Choroid plexus epithelial cell (primary cell): Measurements from ENCODE around the gene PIEZO1.
A peak's percentile ranks its signal among the peaks of the same experiment; 100 is the strongest.

ENCODE experiments used
- DNase-seq: peaks from one replicate; pipeline ENCODE4 v3.0.0-alpha.2; 2010; ENCODE audit warnings: low read depth
- H3K4me3 ChIP-seq: 2 replicates; pipeline ENCODE4 v1.5.1; 2011; ENCODE audit warnings: low read depth, mild to moderate bottlenecking, control low read depth, low read length, moderate library complexity
- TF ChIP-seq, protein P1 (sequence below): conservative IDR thresholded peaks from 2 replicates; pipeline ENCODE4 v1.5.1; 2011; ENCODE audit warnings: low read depth, mild to moderate bottlenecking, control low read depth, inconsistent platforms, low read length, moderate library complexity

PIEZO1 gene

DNA sequence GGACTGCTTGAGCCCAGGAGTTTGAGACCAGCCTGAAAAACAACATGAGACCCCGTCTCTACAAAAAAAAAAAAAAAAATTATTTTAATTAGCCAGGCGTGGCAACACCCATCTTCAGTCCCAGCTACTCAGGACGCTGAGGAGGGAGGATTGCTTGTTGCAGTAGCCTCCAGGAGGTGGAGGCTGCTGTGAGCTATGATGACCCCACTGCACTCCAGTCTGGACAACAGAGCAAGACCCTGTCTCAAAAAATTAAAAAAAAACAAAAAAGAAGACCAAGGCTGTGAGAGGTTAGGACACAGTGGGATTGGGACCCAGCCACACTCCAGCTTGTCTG lies 97.4 kb downstream of the PIEZO1 start:
- TF ChIP-seq, protein P1, sequence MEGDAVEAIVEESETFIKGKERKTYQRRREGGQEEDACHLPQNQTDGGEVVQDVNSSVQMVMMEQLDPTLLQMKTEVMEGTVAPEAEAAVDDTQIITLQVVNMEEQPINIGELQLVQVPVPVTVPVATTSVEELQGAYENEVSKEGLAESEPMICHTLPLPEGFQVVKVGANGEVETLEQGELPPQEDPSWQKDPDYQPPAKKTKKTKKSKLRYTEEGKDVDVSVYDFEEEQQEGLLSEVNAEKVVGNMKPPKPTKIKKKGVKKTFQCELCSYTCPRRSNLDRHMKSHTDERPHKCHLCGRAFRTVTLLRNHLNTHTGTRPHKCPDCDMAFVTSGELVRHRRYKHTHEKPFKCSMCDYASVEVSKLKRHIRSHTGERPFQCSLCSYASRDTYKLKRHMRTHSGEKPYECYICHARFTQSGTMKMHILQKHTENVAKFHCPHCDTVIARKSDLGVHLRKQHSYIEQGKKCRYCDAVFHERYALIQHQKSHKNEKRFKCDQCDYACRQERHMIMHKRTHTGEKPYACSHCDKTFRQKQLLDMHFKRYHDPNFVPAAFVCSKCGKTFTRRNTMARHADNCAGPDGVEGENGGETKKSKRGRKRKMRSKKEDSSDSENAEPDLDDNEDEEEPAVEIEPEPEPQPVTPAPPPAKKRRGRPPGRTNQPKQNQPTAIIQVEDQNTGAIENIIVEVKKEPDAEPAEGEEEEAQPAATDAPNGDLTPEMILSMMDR = no peak
- no peak for DNase-seq
- no peak overlapping the region for H3K4me3 ChIP-seq

DNA sequence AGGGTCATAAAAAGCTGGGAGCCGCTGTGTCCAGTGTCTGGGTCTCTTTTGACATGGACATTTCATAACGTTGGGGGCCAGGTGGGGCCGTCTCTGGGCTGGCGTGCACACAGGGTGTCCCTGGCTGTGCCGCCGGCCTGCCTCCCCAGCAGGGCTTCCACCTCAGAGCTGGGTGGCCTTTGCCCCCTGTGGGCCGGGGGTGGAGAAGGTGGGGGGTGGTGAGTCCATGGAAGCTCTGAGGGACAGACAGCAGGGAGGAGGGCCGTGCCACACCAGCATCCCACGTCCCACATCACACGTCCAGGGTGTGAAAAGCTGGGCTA lies 97.8 kb downstream of the PIEZO1 start:
- DNase-seq = no peak
- H3K4me3 ChIP-seq = no peak overlapping the region
- TF ChIP-seq, protein P1 = no peak

DNA sequence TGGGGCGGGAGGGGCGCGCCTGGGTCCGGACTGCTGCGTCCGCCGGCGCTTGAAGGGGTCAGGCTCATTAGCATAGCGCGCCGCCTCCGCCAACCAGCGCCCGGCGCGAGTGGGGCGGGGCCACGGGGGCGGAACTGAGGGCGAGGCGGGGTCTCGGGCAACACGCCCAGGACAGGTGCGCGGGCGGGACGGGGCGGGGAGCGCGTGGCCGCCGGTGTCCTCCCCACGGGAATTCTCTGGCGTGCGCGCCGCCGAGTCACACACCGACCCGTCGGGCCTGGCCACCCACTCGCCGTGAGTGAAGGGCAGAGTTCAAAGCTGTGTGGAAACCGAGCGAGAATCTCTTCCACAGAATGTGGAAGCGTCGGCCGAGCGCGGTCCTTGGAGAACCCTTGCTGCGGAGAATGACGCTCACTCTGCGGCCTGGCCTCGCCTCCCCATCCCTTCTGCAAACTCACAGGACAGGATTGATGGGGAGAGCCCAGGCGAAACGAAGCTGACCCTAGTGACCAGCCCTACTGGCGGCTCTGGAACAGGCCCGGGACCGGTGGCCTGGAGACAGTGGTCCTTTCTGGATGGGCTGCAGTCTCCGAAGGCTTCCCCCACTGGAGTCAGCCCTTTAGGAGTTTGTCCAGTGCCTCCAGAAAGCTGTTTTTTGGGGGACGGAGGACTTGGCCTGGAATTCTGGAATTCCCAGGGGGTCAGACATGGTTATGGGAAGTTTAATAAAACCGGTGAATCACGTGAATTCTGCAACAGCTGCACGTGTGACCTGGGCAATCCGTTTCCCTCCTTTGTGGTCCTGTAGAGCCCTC lies 98.4 kb downstream of the PIEZO1 start, which contains the start of gene SNAI3:
Gene SNAI3, minus strand, starts transcription at position 69 of the 815 bp plus-strand sequence. CDS start 101 bp downstream, outside the sequence.
- DNase-seq = peak; percentile 51
- peak within 1 kb of the TSS; percentile 47 for H3K4me3 ChIP-seq
- TF ChIP-seq, protein P1 = no peak

DNA sequence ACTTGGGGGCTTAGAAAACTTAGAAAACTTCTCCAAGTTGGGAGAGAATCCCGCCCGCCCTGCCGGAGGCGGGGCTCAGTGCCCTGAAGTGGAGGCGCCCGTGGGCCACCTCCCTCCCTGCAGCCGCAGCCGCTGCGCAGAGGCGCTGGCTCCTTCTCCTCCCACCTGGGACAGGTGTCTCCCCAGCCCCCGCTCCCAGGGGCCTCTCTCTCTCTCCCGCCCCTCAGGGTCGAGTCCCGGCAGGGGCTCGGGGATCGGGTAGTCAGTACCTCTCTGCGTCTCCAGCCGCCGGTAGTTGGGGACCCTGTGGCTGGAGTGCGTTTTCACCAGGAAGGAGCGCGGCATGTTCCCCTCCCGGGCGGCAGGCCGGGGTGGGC lies 99.0 kb downstream of the PIEZO1 start:
- DNase-seq = no peak
- peak overlapping the region; percentile 47 for H3K4me3 ChIP-seq
- TF ChIP-seq, protein P1 = no peak

DNA sequence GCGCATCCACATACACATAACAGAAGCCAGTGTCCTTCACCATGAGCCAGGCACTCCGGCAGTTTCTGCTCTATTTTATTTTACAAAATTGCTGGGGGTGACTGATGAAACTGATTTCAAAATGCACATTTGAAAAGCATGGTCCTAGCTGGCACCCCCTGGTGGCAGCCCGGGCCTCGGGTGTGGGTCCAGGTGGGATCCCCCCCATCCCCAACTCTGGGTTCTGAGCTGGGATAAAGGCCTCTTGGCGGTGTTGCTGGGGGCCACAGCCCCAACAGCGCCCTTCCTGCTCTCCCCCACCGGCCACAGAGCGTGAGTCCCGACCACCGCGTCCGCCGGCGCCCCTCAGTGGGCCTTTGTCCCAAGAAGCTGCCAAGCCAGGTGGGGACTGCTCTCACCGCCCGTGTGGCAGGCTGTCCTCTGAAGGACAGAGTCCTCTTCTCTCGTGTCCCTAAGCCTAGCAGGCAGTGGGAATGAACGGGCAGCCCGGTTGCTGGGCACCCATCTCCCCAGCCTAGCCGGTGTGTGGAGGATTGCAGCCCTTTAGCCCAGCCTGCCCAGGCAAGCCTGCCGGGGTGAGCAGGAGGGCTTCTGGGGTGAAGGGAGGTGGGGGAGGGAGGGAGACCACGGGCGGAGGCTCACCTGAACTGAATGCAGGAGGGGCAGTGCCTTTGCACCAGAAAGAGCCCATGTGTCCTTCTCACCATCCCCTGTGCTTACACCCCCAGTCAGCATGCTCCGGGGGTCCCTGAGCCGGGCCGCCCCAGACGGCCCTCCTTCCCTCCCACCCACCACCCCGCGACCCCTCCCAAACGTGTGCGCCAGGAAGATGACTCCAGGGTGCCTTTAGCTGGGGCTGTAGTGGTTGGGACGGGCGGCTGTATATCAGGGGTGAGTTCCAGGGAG lies 99.6 kb downstream of the PIEZO1 start:
- DNase-seq = peak; percentile 66
- peak overlapping the region; percentile 47 for H3K4me3 ChIP-seq
- TF ChIP-seq, protein P1 = peak; percentile 86

DNA sequence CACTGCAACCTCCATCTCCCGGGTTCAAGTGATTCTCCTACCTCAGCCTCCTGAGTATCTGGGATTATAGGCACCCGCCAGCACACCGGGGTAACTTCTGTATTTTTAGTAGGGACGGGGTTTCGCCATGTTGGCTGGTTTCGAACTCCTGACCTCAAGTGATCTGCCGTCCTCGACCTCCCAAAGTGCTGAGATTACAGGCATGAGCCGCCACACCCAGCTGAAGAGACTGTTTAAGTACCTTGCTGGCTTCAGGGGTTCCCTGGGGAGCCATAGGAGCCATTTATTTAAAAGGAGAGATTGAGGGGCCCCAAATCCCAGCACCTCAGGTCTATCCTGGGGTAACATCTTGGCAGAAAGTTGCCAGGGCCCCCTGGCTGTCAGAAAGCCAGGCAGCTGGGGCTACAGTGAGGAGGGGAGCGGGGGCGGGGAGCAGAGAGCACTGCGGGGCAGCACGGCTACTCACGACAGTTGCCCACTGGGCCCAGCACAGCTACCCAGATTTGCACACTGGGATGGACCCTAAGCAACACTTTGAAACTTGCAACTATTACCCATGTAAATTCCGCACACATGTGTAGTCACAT lies 100.4 kb downstream of the PIEZO1 start:
- no peak for DNase-seq
- H3K4me3 ChIP-seq = no peak overlapping the region
- TF ChIP-seq, protein P1 = no peak
